KMS-11 (cell line): ENCODE data around the gene SEC61B.
"Not testable (repeated sequence)": the region's sequence is repeated elsewhere in the genome, so short reads cannot be mapped to it uniquely, and the experiment has no call there.

Experiments used
- H2AFZ ChIP-seq: fragments of 200-600 bp; sonication (generic); 2 replicates; pipeline ENCODE4 v1.6.1; 2016; ENCODE audit warnings: antibody characterized with exemption, mixed run types, low read depth
- H3K27ac ChIP-seq: fragments of 200-600 bp; sonication (generic); 2 replicates; pipeline ENCODE4 v1.6.1; 2016; ENCODE audit warnings: mild to moderate bottlenecking, mixed run types
- H3K27me3 ChIP-seq: fragments of 200-600 bp; sonication (generic); 2 replicates; pipeline ENCODE4 v1.6.1; 2017; ENCODE audit warnings: mild to moderate bottlenecking, low read depth, mixed run types, moderate library complexity; ENCODE audit not compliant: insufficient read depth
- H3K36me3 ChIP-seq: fragments of 200-600 bp; sonication (generic); 2 replicates; pipeline ENCODE4 v1.6.1; 2017; ENCODE audit warnings: mild to moderate bottlenecking, mixed run types; ENCODE audit not compliant: insufficient read depth
- H3K4me1 ChIP-seq: fragments of 200-600 bp; sonication (generic); 2 replicates; pipeline ENCODE4 v1.6.1; 2016; ENCODE audit warnings: mild to moderate bottlenecking, low read depth, mixed run types; ENCODE audit not compliant: poor library complexity, severe bottlenecking
- H3K4me2 ChIP-seq: fragments of 200-600 bp; sonication (generic); 2 replicates; pipeline ENCODE4 v1.7.0; 2016; ENCODE audit warnings: mild to moderate bottlenecking, mixed run types
- H3K4me3 ChIP-seq: fragments of 200-600 bp; sonication (generic); IDR thresholded peaks from 2 replicates; pipeline ENCODE4 v1.6.1; 2017; ENCODE audit warnings: low read depth, low read length, mixed read lengths; ENCODE audit not compliant: insufficient read depth
- H3K79me2 ChIP-seq: fragments of 200-600 bp; sonication (generic); 2 replicates; pipeline ENCODE4 v1.6.1; 2016; ENCODE audit warnings: low read depth, mixed run types; ENCODE audit not compliant: insufficient read depth
- H3K9ac ChIP-seq: fragments of 200-600 bp; sonication (generic); 2 replicates; pipeline ENCODE4 v1.6.1; 2016; ENCODE audit warnings: mild to moderate bottlenecking, mixed run types
- H4K20me1 ChIP-seq: fragments of 200-600 bp; sonication (generic); 2 replicates; pipeline ENCODE4 v1.6.1; 2016; ENCODE audit warnings: mild to moderate bottlenecking, mixed run types; ENCODE audit not compliant: insufficient read depth
- TF ChIP-seq, protein P1 (sequence below): fragments of 200-600 bp; sonication (generic); conservative IDR thresholded peaks from 2 replicates; pipeline ENCODE4 v1.6.1; 2017; ENCODE audit warnings: low read depth, mild to moderate bottlenecking, antibody characterized with exemption, low read length, moderate library complexity, mixed read lengths

SEC61B gene

GRCh38 chr9:99193466-99193821 is 28.6 kb upstream of the SEC61B start:
- no peak overlapping the region for H2AFZ ChIP-seq
- no peaks in the 10 kb centered on the region for H3K4me1 ChIP-seq
- H3K27ac ChIP-seq: no peak overlapping the region
- no peak overlapping the region for H3K4me3 ChIP-seq
- no peaks in the 10 kb centered on the region for H4K20me1 ChIP-seq
- H3K27me3 ChIP-seq: no peaks in the 10 kb centered on the region
- H3K79me2 ChIP-seq: no peaks in the 10 kb centered on the region
- H3K36me3 ChIP-seq: no peaks in the 10 kb centered on the region
- TF ChIP-seq, protein P1, sequence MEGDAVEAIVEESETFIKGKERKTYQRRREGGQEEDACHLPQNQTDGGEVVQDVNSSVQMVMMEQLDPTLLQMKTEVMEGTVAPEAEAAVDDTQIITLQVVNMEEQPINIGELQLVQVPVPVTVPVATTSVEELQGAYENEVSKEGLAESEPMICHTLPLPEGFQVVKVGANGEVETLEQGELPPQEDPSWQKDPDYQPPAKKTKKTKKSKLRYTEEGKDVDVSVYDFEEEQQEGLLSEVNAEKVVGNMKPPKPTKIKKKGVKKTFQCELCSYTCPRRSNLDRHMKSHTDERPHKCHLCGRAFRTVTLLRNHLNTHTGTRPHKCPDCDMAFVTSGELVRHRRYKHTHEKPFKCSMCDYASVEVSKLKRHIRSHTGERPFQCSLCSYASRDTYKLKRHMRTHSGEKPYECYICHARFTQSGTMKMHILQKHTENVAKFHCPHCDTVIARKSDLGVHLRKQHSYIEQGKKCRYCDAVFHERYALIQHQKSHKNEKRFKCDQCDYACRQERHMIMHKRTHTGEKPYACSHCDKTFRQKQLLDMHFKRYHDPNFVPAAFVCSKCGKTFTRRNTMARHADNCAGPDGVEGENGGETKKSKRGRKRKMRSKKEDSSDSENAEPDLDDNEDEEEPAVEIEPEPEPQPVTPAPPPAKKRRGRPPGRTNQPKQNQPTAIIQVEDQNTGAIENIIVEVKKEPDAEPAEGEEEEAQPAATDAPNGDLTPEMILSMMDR: no peak
- no peak overlapping the region for H3K9ac ChIP-seq
- H3K4me2 ChIP-seq: no peak overlapping the region

DNA sequence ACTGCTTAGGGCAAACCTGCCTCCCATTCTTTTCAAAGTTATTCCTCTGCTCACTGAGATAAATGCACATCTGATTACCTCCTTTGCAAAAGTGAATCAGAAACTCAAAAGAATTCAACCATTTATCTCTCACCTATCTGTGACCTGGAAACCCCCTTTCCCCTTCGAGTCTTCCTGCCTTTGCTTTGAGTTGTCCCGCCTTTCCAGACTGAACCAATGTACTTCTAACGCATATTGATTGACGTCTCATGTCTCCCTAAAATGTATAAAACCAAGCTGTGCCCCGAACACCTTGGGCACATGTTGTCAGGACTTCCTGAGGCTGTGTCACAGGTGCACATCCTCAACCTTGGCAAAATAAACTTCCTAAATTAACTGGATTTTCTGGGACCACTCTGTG is 25.6 kb upstream of the SEC61B start:
- H2AFZ ChIP-seq, H3K27ac ChIP-seq: not testable (repeated sequence)

DNA sequence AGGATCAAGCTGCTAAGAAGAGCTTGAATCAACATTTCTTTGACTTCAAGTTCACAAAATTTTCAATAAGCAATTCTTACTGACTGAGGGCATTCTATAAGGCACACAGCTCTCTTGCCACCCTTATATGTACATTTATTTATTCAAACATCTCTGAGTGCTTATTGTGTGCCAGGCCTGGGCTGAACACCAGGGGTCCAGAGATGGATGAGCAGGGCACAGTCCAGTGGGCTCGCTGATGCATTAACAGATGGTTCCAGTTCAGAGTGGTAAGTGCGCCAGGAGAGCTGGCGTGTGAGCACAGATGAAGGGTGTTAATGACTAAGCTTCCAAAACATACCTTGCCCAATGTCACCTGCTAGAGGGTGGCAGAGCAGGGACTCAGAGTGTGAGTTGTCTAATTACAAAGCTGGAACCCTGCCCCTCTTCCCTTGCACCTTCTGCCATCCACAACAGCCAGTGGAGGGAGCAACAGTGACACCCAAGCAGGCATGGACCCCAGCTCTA is 24.9 kb upstream of the SEC61B start:
- H2AFZ ChIP-seq: no peak overlapping the region
- no peaks in the 10 kb centered on the region for H4K20me1 ChIP-seq
- no peaks in the 10 kb centered on the region for H3K36me3 ChIP-seq
- H3K4me3 ChIP-seq: no peak overlapping the region
- H3K9ac ChIP-seq: no peak overlapping the region
- H3K4me1 ChIP-seq: no peaks in the 10 kb centered on the region
- no peak overlapping the region for H3K27ac ChIP-seq
- TF ChIP-seq, protein P1: no peak
- no peaks in the 10 kb centered on the region for H3K27me3 ChIP-seq
- no peak overlapping the region for H3K4me2 ChIP-seq
- H3K79me2 ChIP-seq: no peaks in the 10 kb centered on the region

More for the DNA sequence above, 25.6 kb upstream of the SEC61B start:
- not testable (repeated sequence) for H3K4me1 ChIP-seq, H3K79me2 ChIP-seq, H3K36me3 ChIP-seq, H3K27me3 ChIP-seq, H3K9ac ChIP-seq, H3K4me2 ChIP-seq, H4K20me1 ChIP-seq, H3K4me3 ChIP-seq

DNA sequence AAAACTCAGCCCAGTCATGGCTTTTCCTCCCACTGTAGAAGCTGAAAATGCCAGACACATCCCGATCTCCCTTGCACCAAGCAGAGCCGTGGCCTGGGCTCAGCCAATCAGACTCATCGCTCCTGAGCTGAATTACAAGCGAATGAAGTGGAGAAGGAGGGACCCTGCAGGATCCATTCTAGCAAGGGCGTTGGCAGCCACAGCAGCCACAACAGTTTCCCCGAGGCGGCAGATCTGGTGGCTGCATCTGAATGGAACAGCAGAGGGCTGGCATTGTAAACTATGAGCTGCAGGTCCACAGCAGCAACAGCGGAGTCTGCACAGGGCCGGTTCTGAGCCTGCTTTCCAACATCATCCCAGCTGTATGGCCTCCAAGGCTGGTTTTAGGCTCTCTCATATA is 24.1 kb upstream of the SEC61B start:
- H3K4me1 ChIP-seq: no peaks in the 10 kb centered on the region
- H3K79me2 ChIP-seq: no peaks in the 10 kb centered on the region
- H3K4me2 ChIP-seq: no peak overlapping the region
- no peaks in the 10 kb centered on the region for H3K36me3 ChIP-seq
- TF ChIP-seq, protein P1: no peak
- H3K4me3 ChIP-seq: no peak overlapping the region
- no peak overlapping the region for H3K27ac ChIP-seq
- H3K27me3 ChIP-seq: no peaks in the 10 kb centered on the region
- no peak overlapping the region for H2AFZ ChIP-seq
- H4K20me1 ChIP-seq: no peaks in the 10 kb centered on the region
- H3K9ac ChIP-seq: no peak overlapping the region

GRCh38 chr9:99199938-99200539 is 22.0 kb upstream of the SEC61B start:
- H3K9ac ChIP-seq: no peak overlapping the region
- TF ChIP-seq, protein P1: no peak

More at GRCh38 chr9:99199938-99200539, 22.0 kb upstream of the SEC61B start:
- Histone ChIP-seq H4K20me1 (no peaks in the 10 kb centered on the region), H3K79me2 (no peaks in the 10 kb centered on the region), H3K4me3 (no peak overlapping the region), H3K4me1 (no peaks in the 10 kb centered on the region), H3K27me3 (no peaks in the 10 kb centered on the region), H3K27ac (no peak overlapping the region), H3K4me2 (no peak overlapping the region), H3K36me3 (no peaks in the 10 kb centered on the region), H2AFZ (no peak overlapping the region)
